GM06990 (cell line): ENCODE data around the gene TXLNG.

Source experiments
- DNase-seq: peaks from one replicate; pipeline ENCODE4 v3.0.0-alpha.2; 2011; ENCODE audit not compliant: insufficient read length; ENCODE audit errors: extremely low read depth
- H3K27me3 ChIP-seq: replicated peaks from 2 replicates; pipeline ENCODE4 v1.6.0; 2011; ENCODE audit warnings: low read length; ENCODE audit not compliant: control insufficient read depth, insufficient read depth
- H3K36me3 ChIP-seq: 2 replicates; pipeline ENCODE4 v1.5.1; 2011; ENCODE audit warnings: low read length; ENCODE audit not compliant: control insufficient read depth, insufficient read depth
- H3K4me3 ChIP-seq: replicated peaks from 2 replicates; pipeline ENCODE4 v1.5.1; 2011; ENCODE audit warnings: low read depth, mild to moderate bottlenecking, control low read depth, low read length
- TF ChIP-seq, protein P1 (sequence below): IDR thresholded peaks from 2 replicates; pipeline ENCODE4 v1.5.1; 2011; ENCODE audit warnings: low read length, control low read depth, mild to moderate bottlenecking, inconsistent platforms; ENCODE audit not compliant: insufficient read depth, poor library complexity, severe bottlenecking

The TXLNG gene

DNA sequence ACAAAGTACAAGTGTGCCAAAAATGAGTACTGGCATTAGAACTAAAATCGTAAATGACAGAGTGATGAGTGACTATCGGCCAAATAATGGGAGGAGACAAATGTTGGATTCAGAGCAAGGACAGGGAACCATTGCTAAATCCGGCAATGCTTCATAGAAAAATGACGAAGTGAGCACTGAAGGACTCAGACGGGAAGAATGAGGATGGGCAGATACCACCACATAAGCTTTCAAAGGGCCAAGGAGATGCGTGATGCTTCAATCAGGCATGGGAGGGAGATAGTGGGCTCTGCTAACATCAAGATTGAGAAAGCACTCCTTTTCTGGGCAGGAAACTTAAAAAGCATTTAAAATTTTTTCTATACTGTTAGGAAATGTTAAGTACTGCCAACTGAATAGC lies 62.3 kb downstream of the TXLNG start:
- TF ChIP-seq, protein P1, sequence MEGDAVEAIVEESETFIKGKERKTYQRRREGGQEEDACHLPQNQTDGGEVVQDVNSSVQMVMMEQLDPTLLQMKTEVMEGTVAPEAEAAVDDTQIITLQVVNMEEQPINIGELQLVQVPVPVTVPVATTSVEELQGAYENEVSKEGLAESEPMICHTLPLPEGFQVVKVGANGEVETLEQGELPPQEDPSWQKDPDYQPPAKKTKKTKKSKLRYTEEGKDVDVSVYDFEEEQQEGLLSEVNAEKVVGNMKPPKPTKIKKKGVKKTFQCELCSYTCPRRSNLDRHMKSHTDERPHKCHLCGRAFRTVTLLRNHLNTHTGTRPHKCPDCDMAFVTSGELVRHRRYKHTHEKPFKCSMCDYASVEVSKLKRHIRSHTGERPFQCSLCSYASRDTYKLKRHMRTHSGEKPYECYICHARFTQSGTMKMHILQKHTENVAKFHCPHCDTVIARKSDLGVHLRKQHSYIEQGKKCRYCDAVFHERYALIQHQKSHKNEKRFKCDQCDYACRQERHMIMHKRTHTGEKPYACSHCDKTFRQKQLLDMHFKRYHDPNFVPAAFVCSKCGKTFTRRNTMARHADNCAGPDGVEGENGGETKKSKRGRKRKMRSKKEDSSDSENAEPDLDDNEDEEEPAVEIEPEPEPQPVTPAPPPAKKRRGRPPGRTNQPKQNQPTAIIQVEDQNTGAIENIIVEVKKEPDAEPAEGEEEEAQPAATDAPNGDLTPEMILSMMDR = no peak
- no peak for DNase-seq
- Histone ChIP-seq H3K4me3 (no peak overlapping the region), H3K36me3 (no peaks in the 10 kb centered on the region; the same call in none of the 2 replicates), H3K27me3 (no peaks in the 10 kb centered on the region)

DNA sequence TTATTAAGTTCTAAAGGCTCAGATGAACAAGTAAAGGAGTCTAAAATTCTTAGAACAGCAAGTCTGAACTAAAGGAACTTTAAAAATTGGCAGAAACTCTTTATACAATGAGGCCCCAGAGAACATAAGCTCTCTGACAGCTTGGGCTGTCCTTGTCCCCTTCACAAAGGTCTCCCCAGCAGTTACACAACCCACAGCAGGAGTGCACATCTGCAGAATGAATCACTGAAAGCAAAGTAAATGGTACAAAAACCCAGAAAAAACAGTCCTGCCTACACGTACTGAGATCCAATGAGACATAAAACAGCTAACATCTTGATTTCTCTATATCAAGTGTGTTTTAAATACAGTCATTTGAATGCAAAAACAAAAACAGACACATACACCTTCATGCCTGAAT lies 65.2 kb downstream of the TXLNG start:
- TF ChIP-seq, protein P1 = no peak
- Histone ChIP-seq H3K4me3 (no peak overlapping the region), H3K27me3 (no peaks in the 10 kb centered on the region), H3K36me3 (no peaks in the 10 kb centered on the region; the same call in 1 of the 2 replicates)
- DNase-seq = no peak

DNA sequence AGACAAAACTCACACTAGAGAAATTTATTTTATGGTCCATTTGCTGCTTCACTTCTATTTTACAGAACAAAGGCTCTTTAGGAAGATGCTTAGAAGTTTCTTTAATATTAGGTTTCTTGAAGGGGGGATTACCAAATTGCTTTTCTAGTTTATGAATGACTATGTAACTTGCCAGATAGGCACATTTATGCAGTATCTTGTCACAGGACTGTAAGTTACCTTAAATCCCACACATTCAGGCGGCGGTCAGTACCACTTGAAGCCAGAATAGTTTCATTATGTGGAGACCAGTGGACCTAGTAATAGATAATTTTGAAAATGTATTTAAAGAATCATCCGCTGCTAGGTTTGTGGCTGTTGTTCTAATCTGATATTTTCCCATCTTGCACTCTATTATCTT lies 65.6 kb downstream of the TXLNG start:
- no peak overlapping the region for H3K4me3 ChIP-seq
- no peak for DNase-seq
- TF ChIP-seq, protein P1 = no peak
- no peaks in the 10 kb centered on the region; the same call in 1 of the 2 replicates for H3K36me3 ChIP-seq
- no peaks in the 10 kb centered on the region for H3K27me3 ChIP-seq

DNA sequence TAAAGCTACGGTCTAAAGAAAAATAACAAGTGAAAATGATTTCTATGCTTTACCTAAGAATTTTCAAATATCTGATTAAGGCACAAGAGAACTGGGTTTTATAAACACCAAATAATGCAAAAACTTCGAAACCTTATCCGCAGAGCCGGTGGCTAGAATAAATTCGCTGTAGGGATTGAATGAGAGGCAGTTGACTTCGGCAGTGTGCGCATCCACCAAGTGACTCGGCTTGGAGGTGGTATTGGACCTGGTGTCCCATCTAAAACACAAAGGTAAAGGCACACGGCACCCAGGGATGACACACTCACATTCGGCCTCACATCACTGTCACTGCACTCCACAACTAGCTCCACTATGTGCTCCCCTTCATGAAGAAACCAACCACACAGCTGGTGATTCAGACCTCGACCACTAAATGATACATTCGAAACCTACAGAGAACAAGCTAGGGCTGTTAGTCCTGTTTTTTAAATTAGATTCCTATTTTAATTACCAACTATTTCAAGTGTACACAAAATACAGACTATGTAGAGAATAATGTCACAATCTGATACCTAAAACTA lies 66.4 kb downstream of the TXLNG start:
- Histone ChIP-seq H3K36me3 (no peaks in the 10 kb centered on the region; the same call in 1 of the 2 replicates), H3K27me3 (no peaks in the 10 kb centered on the region), H3K4me3 (no peak overlapping the region)
- no peak for DNase-seq
- TF ChIP-seq, protein P1 = no peak

DNA sequence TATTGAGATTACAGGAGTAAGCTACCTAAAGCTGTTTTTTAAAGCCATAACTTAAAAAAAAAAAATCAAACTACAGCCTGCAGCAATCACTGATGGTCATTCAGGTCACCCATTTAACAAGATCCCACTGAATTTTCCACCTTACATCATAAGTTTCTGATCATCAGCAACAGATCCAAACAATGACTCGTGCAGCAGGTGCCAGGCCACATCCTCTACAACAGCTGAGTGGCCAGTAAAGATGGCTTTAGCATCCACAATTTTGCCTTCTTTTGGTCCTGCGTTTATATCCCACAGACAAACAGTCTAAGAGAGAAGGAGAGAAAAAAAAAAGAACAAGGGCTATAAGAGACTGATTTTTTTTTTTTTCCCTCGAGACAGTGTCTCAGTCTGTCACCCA lies 67.3 kb downstream of the TXLNG start:
- Histone ChIP-seq H3K36me3 (peaks cover 3% of the 10 kb centered on the region), H3K27me3 (no peaks in the 10 kb centered on the region), H3K4me3 (no peak overlapping the region)
- DNase-seq = no peak
- TF ChIP-seq, protein P1 = no peak
